Mesothelial cell of epicardium (in vitro differentiated cells): ENCODE measurements around the gene SLC20A1. TPM values are rescaled to one million over a fixed set of nuclear protein-coding genes. Genes with fewer than 3 reads are reported as not detected.

Source experiments
- DNase-seq, 2 experiments: peaks; one replicate each; pipeline ENCODE4 v3.0.0; 2021; ENCODE audit warnings: low spot score in 2 of 2; ENCODE audit not compliant: unreplicated experiment in 2 of 2
- H3K27ac Mint-ChIP-seq: 2 replicates; pipeline ENCODE4 v1.8.0; 2021; ENCODE audit warnings: mixed read lengths
- H3K27me3 Mint-ChIP-seq: 2 replicates; pipeline ENCODE4 v1.8.0; 2021; ENCODE audit warnings: low read depth, mixed read lengths
- H3K36me3 Mint-ChIP-seq: 2 replicates; pipeline ENCODE4 v1.8.0; 2021; ENCODE audit warnings: mixed read lengths
- H3K4me1 Mint-ChIP-seq: 2 replicates; pipeline ENCODE4 v1.8.0; 2021; ENCODE audit warnings: mixed read lengths
- H3K4me3 Mint-ChIP-seq: 2 replicates; pipeline ENCODE4 v1.8.0; 2021; ENCODE audit warnings: mild to moderate bottlenecking, moderate library complexity, mixed read lengths
- H3K9me3 Mint-ChIP-seq: 2 replicates; pipeline ENCODE4 v1.8.0; 2021; ENCODE audit warnings: mixed read lengths
- CTCF ChIP-seq: fragments of 200-600 bp; sonication (generic); IDR thresholded peaks from one replicate; pipeline ENCODE4 v1.5.0; 2021; ENCODE audit warnings: antibody characterized with exemption; ENCODE audit not compliant: unreplicated experiment
- total RNA-seq: library from RNA; stranded (reverse); gene quantifications from 3 replicates; pipeline ENCODE4 v1.2.1, GENCODE V29; 2021

The SLC20A1 gene
- total RNA-seq, 1 donor from 2014 or later, result 46.3 TPM

- TF ChIP-seq CTCF, result no peak
- H3K4me3 Mint-ChIP-seq, result no peak overlapping the region
- H3K9me3 Mint-ChIP-seq, result no peaks in the 10 kb centered on the region
- DNase-seq, result no peak
- no peaks in the 10 kb centered on the region for H3K36me3 Mint-ChIP-seq
- H3K27ac Mint-ChIP-seq, result no peak overlapping the region
- peaks cover 2% of the 10 kb centered on the region for H3K4me1 Mint-ChIP-seq
- H3K27me3 Mint-ChIP-seq, result no peaks in the 10 kb centered on the region
These were observed 42.5 kb downstream of the SLC20A1 start for GRCh38 chr2:112688086-112688880.

GRCh38 chr2:112690853-112691401 lies 45.2 kb downstream of the SLC20A1 start:
- no peak for DNase-seq
- Mint-ChIP-seq H3K27ac (no peak overlapping the region), H3K27me3 (no peaks in the 10 kb centered on the region)

GRCh38 chr2:112691881-112692281 lies 46.1 kb downstream of the SLC20A1 start:
- no peak overlapping the region for H3K4me3 Mint-ChIP-seq
- H3K27ac Mint-ChIP-seq, result no peak overlapping the region
- no peaks in the 10 kb centered on the region for H3K36me3 Mint-ChIP-seq
- H3K9me3 Mint-ChIP-seq, result no peaks in the 10 kb centered on the region
- TF ChIP-seq CTCF, result no peak
- no peaks in the 10 kb centered on the region for H3K27me3 Mint-ChIP-seq
- no peak for DNase-seq
- H3K4me1 Mint-ChIP-seq, result peaks cover 2% of the 10 kb centered on the region

More at GRCh38 chr2:112690853-112691401, 45.2 kb downstream of the SLC20A1 start:
- Mint-ChIP-seq H3K36me3 (no peaks in the 10 kb centered on the region), H3K9me3 (no peaks in the 10 kb centered on the region), H3K4me3 (no peak overlapping the region), H3K4me1 (peaks cover 2% of the 10 kb centered on the region)
- TF ChIP-seq CTCF, result no peak

- no peak overlapping the region for H3K27ac Mint-ChIP-seq
- H3K4me3 Mint-ChIP-seq, result no peak overlapping the region
- no peaks in the 10 kb centered on the region for H3K36me3 Mint-ChIP-seq
- no peaks in the 10 kb centered on the region for H3K27me3 Mint-ChIP-seq
- TF ChIP-seq CTCF, result no peak
- H3K9me3 Mint-ChIP-seq, result no peaks in the 10 kb centered on the region
- DNase-seq, result no peak
- peaks cover 2% of the 10 kb centered on the region for H3K4me1 Mint-ChIP-seq
These were observed 46.8 kb downstream of the SLC20A1 start for GRCh38 chr2:112692495-112692911.

- H3K27ac Mint-ChIP-seq, result no peak overlapping the region
- no peak for TF ChIP-seq CTCF
- H3K27me3 Mint-ChIP-seq, result no peaks in the 10 kb centered on the region
- H3K4me1 Mint-ChIP-seq, result peaks cover 2% of the 10 kb centered on the region
- H3K36me3 Mint-ChIP-seq, result no peaks in the 10 kb centered on the region
- DNase-seq, result no peak
- no peaks in the 10 kb centered on the region for H3K9me3 Mint-ChIP-seq
- H3K4me3 Mint-ChIP-seq, result no peak overlapping the region
These were observed 47.2 kb downstream of the SLC20A1 start for GRCh38 chr2:112692918-112693317.
